ENCODE results near the gene NFIA. TPM values are rescaled to one million over a fixed set of nuclear protein-coding genes. Genes with fewer than 3 reads are reported as not detected.
"Not testable (repeated sequence)": the region's sequence is repeated elsewhere in the genome, so short reads cannot be mapped to it uniquely, and the experiment has no call there.

NFIA gene
- total RNA-seq, 1 donor from 2014 or later: 41.5 TPM

GRCh38 chr1:61277121-61277690 lies 194.8 kb downstream of the NFIA start:
- no peak for DNase-seq

GRCh38 chr1:61278503-61278902 lies 196.1 kb downstream of the NFIA start:
- DNase-seq: not testable (repeated sequence)

- no peak for DNase-seq
Measured at GRCh38 chr1:61278966-61279365, 196.6 kb downstream of the NFIA start.

- DNase-seq: no peak
Measured at GRCh38 chr1:61279570-61279969, 197.2 kb downstream of the NFIA start.

GRCh38 chr1:61280452-61280851 lies 198.1 kb downstream of the NFIA start:
- DNase-seq: no peak

GRCh38 chr1:61282387-61282786 lies 200.0 kb downstream of the NFIA start:
- no peak for DNase-seq

GRCh38 chr1:61284248-61284854 lies 202.0 kb downstream of the NFIA start:
- DNase-seq: no peak

- no peak for DNase-seq
Measured at GRCh38 chr1:61284936-61285335, 202.6 kb downstream of the NFIA start.

GRCh38 chr1:61285371-61285885 lies 203.1 kb downstream of the NFIA start:
- no peak for DNase-seq

GRCh38 chr1:61287014-61287413 lies 204.7 kb downstream of the NFIA start:
- no peak for DNase-seq

- DNase-seq: no peak
Measured at GRCh38 chr1:61287734-61288133, 205.4 kb downstream of the NFIA start.

GRCh38 chr1:61289232-61290098 lies 207.1 kb downstream of the NFIA start:
- DNase-seq: no peak

GRCh38 chr1:61290525-61290924 lies 208.2 kb downstream of the NFIA start:
- DNase-seq: no peak

- no peak for DNase-seq
Measured at GRCh38 chr1:61293197-61293596, 210.8 kb downstream of the NFIA start.

- no peak for DNase-seq
Measured at GRCh38 chr1:61293986-61294504, 211.7 kb downstream of the NFIA start.

GRCh38 chr1:61294930-61295329 lies 212.6 kb downstream of the NFIA start:
- no peak for DNase-seq

GRCh38 chr1:61295818-61296537 lies 213.6 kb downstream of the NFIA start:
- DNase-seq: no peak

- DNase-seq: no peak
Measured at GRCh38 chr1:61297887-61298286, 215.5 kb downstream of the NFIA start.

GRCh38 chr1:61299463-61299862 lies 217.1 kb downstream of the NFIA start:
- DNase-seq: no peak

GRCh38 chr1:61300899-61301298 lies 218.5 kb downstream of the NFIA start:
- no peak for DNase-seq

- no peak for DNase-seq
Measured at GRCh38 chr1:61301824-61302657, 219.7 kb downstream of the NFIA start.

Data from occipital lobe (tissue), 2 donors.